Liver (tissue), 9 donors: ENCODE data around the gene RNFT2. TPM values are rescaled to one million over a fixed set of nuclear protein-coding genes. Genes with fewer than 3 reads are reported as not detected.

ENCODE experiments used
- DNase-seq: peaks from one replicate; pipeline ENCODE4 v3.0.0-alpha.2; 2017; ENCODE audit warnings: low spot score
- H3K27ac ChIP-seq, 2 donors: one replicate each; pipeline ENCODE4 v1.7.0; 2013; ENCODE audit warnings: inconsistent platforms in 2 of 2, low read length in 2 of 2, control low read depth in 1 of 2, low read depth in 1 of 2, mild to moderate bottlenecking in 1 of 2
- H3K27me3 ChIP-seq, 4 donors: one replicate each; pipeline versions ENCODE4 v1.6.1 to v1.7.0; 2013; ENCODE audit warnings: low read length in 3 of 4, inconsistent platforms in 1 of 4, mild to moderate bottlenecking in 1 of 4, moderate library complexity in 1 of 4; ENCODE audit not compliant: control insufficient read depth in 4 of 4, insufficient read depth in 4 of 4
- H3K36me3 ChIP-seq, 4 donors: one replicate each; pipeline versions ENCODE4 v1.6.1 to v1.7.0; 2013; ENCODE audit warnings: low read length in 3 of 4, mild to moderate bottlenecking in 3 of 4, low read depth in 1 of 4, moderate library complexity in 1 of 4; ENCODE audit not compliant: control insufficient read depth in 4 of 4, insufficient read depth in 3 of 4
- H3K4me1 ChIP-seq, 4 donors: one replicate each; pipeline versions ENCODE4 v1.6.1 to v1.7.0; 2013; ENCODE audit warnings: low read length in 3 of 4, mild to moderate bottlenecking in 3 of 4, moderate library complexity in 1 of 4; ENCODE audit not compliant: control insufficient read depth in 4 of 4, insufficient read depth in 4 of 4
- H3K4me3 ChIP-seq, 3 donors: one replicate each; pipeline versions ENCODE4 v1.6.1 to v1.7.0; 2013; ENCODE audit warnings: low read length in 3 of 3, control low read depth in 1 of 3, low read depth in 1 of 3, mild to moderate bottlenecking in 1 of 3
- H3K9ac ChIP-seq, 2 donors: one replicate each; pipeline ENCODE4 v1.7.0; 2013; ENCODE audit warnings: low read length in 2 of 2, mild to moderate bottlenecking in 2 of 2, moderate library complexity in 2 of 2, control low read depth in 1 of 2, low read depth in 1 of 2
- H3K9me3 ChIP-seq, 4 donors: one replicate each; pipeline versions ENCODE4 v1.6.1 to v1.7.0; 2013; ENCODE audit warnings: low read length in 3 of 4; ENCODE audit not compliant: control insufficient read depth in 4 of 4
- CTCF ChIP-seq: fragments of 150-350 bp; IDR thresholded peaks from 2 replicates; pipeline ENCODE4 v1.5.1; 2017; ENCODE audit warnings: improper control_type of control experiment, low read depth, low read length; ENCODE audit not compliant: missing input control
- FOXA2 ChIP-seq: IDR thresholded peaks from 2 replicates; pipeline ENCODE4 v1.6.1; 2016; ENCODE audit warnings: antibody characterized with exemption
- GABPA ChIP-seq, 2 donors: IDR thresholded peaks in 1 of 2; conservative IDR thresholded peaks in 1 of 2; 2 replicates each; pipeline ENCODE4 v1.6.1; 2016; ENCODE audit warnings: antibody characterized with exemption in 2 of 2, mild to moderate bottlenecking in 1 of 2, moderate library complexity in 1 of 2
- HNF4A ChIP-seq, 2 donors: conservative IDR thresholded peaks; 2 replicates each; pipeline ENCODE4 v1.6.1; 2016; ENCODE audit warnings: antibody characterized with exemption in 2 of 2, mild to moderate bottlenecking in 2 of 2
- JUND ChIP-seq, 2 donors: IDR thresholded peaks; 2 replicates each; pipeline ENCODE4 v1.6.1; 2016; ENCODE audit warnings: antibody characterized with exemption in 2 of 2
- NR2F2 ChIP-seq: IDR thresholded peaks from 2 replicates; pipeline ENCODE4 v1.6.1; 2016; ENCODE audit warnings: antibody characterized with exemption
- RAD21 ChIP-seq, 2 donors: IDR thresholded peaks; 2 replicates each; pipeline ENCODE4 v1.6.1; 2016; ENCODE audit warnings: antibody characterized with exemption in 2 of 2, mild to moderate bottlenecking in 2 of 2
- REST ChIP-seq: IDR thresholded peaks from 2 replicates; pipeline ENCODE4 v1.6.1; 2016; ENCODE audit warnings: antibody characterized with exemption, mild to moderate bottlenecking
- RXRA ChIP-seq, 2 donors: IDR thresholded peaks; 2 replicates each; pipeline ENCODE4 v1.6.1; 2017 to 2018; ENCODE audit warnings: antibody characterized with exemption in 2 of 2, mild to moderate bottlenecking in 1 of 2
- SP1 ChIP-seq: IDR thresholded peaks from 2 replicates; pipeline ENCODE4 v1.6.1; 2018; ENCODE audit warnings: antibody characterized with exemption, mild to moderate bottlenecking
- YY1 ChIP-seq: IDR thresholded peaks from 2 replicates; pipeline ENCODE4 v1.6.1; 2016; ENCODE audit warnings: antibody characterized with exemption, mild to moderate bottlenecking
- WGBS: extraction: QIAGEN DNeasy Blood & Tissue Kit; methylation state at CpG from one replicate; pipeline ENCODE4 v1.1.7; 2013; 5-methylcytosine and 5-hydroxymethylcytosine counted together
- polyA plus RNA-seq, 2 donors: library from polyadenylated mRNA; stranded (reverse) in 1 of 2; unstranded in 1 of 2; fragments of 200-250 nt in 1 of 2; fragments of >200 nt in 1 of 2; fragmentation: Nextera tagmentation in 1 of 2; extraction: Ambion mirVana in 1 of 2; gene quantifications; one replicate each; pipeline versions ENCODE4 v1.2.1 to v1.2.3, GENCODE V29; 2013 to 2015
- total RNA-seq, 2 donors: library from RNA; depleted of rRNA; stranded (reverse); fragments of >200 nt; gene quantifications; one replicate each; pipeline ENCODE4 v1.2.3, GENCODE V29; 2014
- donor health status: healthy.
- donor health status: healthy.
- donor health status: healthy.
- donor health status: healthy.
- donor health status: healthy.

RNFT2 gene
- total and polyA plus RNA-seq, 4 donors: 0.13 to 1.4 (median 0.19) TPM

- TF ChIP-seq JUND (IDR thresholded peaks at IDR 0.05) (no peak), YY1 (no peak), NR2F2 (no peak), SP1 (no peak), FOXA2 (no peak), GABPA (IDR thresholded peaks at IDR 0.05 in 1 of 2, conservative IDR thresholded peaks at IDR 0.05 in 1 of 2) (no peak), HNF4A (conservative IDR thresholded peaks at IDR 0.05) (no peak), CTCF (no peak), RAD21 (IDR thresholded peaks at IDR 0.05) (no peak)
Measured at GRCh38 chr12:116718655-116719454, 19.3 kb upstream of the RNFT2 start (continued).

DNA sequence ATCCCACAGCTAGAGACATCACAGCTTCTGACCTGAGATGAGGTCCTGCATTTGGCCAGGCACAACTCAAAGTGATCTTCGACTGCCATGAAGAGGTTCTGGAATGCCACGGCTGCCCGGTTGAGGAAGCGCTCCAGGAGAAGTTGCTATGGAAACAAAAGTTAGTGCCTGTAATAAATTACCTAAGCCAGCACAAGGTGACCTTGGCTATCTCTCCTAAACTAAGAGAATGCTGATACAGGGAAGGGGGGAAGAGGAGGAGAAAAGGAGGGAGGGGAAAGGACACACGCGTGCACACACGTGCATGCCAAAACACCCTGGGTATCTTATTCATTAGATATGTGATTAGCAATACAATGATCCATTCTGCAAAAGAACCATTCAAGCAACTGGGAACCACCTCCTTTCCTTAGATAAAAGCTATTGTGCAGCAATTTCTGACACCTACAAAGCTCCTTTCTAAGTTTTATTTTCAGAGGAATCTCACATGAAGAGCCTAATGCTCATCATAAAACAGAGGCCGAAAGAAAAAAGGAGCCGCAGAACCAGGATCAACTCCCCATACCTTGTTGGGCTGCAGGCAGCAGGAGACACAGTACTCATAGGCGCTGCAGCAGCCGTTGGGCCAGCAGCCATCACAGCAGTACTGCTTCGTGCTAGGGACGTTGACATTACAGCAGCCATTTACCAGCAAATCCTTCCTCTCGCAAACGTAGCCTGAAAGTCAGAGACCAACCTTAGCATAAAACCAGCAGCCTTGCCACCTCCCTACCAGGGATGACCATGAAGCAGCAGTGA is 18.2 kb upstream of the RNFT2 start:
- no peak overlapping the region for H3K27ac ChIP-seq
- no peaks in the 10 kb centered on the region for H3K27me3 ChIP-seq
- H3K4me1 ChIP-seq: no peaks in the 10 kb centered on the region
- no peak for TF ChIP-seq REST
- TF ChIP-seq YY1: no peak
- no peak for TF ChIP-seq JUND (IDR thresholded peaks at IDR 0.05)
- DNase-seq: no peak
- no peaks in the 10 kb centered on the region for H3K9me3 ChIP-seq
- no peak overlapping the region for H3K4me3 ChIP-seq
- WGBS: 93% methylated on average over 15 of the region's 15 CpGs
- H3K36me3 ChIP-seq: peaks cover 2 to 19% (median 10%) of the 10 kb centered on the region in 4 donors
- no peak overlapping the region for H3K9ac ChIP-seq

- Histone ChIP-seq H3K9ac (no peak overlapping the region), H3K27me3 (no peaks in the 10 kb centered on the region), H3K36me3 (peaks cover 2 to 14% (median 8%) of the 10 kb centered on the region in 4 donors), H3K27ac (no peak overlapping the region), H3K9me3 (no peaks in the 10 kb centered on the region), H3K4me3 (no peak overlapping the region), H3K4me1 (no peaks in the 10 kb centered on the region)
- no peak for TF ChIP-seq RXRA (IDR thresholded peaks at IDR 0.05)
- DNase-seq: no peak
Measured at GRCh38 chr12:116722245-116722644, 15.9 kb upstream of the RNFT2 start.
